GM19455 (cell line): ENCODE measurements around the gene DAB1.

Source experiments
- ATAC-seq: cut with Tn5 transposase; IDR thresholded peaks from one replicate; pipeline ENCODE4 v1.9.1; 2021; ENCODE audit not compliant: unreplicated experiment

DAB1 gene

DNA sequence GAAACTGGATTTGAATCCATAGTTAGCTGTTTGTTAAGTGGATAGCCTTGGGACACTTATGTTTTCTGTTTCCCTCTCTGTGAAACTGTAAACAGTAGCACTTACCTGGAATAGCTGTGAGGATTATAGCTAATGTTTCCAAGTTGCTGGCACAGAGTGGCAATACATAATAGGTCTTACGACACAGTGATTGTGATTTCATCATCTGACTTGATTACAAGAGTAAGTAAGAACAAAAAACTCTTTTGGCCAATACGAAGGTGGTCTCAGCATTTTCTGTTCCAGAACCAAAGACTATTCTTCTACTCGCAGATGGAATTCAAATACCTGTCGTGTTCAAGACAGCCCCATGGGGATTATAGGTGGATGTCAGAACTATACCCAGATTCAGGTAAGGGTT, 460.2 kb downstream of the DAB1 start:
- no peak for ATAC-seq

DNA sequence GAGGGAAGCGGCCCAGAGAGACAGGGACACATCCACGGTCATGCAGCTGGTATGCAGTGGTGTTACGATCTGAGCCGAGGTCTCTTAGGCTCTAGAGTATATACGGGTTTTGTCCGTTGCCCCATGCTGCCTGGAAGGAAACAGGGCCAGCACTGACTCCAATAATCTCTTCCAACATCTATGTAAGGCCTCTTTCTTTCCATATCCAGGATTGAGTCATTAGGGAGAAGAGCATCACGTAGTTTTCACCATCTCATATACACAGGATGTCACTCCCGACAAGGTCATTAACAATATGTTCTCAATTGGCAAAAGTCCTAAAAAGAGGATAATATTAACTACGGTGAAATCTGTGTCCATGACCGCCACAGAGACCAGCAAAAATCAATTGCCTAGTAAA, 462.4 kb downstream of the DAB1 start:
- no peak for ATAC-seq

DNA sequence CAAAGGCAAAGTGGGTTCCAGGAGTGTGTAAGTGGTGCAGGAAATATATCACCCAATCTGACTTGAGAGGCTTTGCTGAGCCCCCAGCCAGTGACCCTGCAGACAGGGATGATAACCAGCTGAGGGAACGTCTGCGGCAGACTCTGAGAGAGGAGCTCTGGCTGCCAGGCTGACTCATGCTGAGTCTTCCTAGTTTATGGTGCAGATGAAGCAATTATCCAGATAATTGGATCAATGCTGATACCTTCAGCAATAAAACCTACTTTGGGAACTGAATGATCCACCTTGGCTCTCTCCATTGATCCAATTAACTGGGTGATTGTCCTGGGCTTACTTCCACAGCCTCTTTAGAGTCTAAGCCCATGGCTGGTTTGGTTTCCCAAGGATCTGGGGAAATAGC, 465.3 kb downstream of the DAB1 start:
- ATAC-seq = no peak

DNA sequence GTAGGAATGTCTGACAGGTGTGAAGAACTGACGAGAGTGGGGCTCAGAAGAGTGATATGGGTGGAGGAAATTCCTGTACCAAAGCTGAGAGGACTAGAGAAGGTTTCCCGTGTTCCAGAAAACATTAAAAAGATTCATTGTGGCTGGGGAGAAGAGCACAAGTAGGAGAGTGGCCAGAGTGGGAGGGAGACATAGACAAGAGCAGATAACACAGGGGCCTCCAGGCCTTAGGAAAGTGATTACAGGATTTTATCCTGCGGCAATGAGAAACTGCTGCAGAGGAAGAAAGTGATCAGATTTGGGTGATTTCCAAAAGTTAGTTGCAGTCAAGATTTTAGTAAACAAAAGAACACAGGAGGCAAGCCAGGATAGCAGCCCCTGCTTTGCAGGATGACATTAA, 465.9 kb downstream of the DAB1 start:
- no peak for ATAC-seq

DNA sequence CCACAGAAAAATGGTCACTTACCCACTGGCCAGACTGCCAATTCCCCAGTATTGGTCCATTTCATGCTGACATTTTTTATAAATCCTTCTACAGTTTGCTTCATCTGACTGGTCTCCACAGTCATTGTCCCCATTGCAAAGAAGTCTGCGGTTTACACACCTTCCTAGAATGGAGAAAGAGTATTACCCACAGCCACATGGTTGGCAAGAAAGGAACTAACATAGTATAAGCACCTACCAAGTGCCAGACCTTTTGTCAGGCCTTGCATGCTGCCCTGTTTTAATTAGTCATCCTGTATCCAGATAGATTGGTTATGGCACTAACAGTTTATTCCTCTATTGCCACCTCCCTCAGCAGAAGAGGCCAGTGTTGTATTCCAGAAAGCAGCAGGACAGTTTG, 469.2 kb downstream of the DAB1 start:
- no peak for ATAC-seq

DNA sequence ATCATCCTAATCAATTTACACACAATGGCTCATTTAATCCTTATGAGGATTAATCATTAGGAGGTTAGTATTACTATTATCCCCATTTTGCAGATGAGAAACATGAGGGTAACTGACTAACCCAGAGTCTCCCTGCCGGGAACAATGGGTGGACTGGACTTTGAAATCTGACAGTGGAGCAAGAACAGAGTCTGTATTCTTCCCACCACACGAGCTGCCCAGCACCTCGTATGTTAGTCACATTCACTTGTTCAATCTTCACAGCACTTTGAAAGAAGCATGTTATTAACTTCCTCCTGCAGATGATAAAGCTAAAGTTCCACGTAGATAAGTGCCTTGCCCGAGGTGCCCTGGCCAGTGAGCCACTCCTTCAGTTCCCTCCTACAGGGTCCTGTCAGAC, 470.5 kb downstream of the DAB1 start:
- no peak for ATAC-seq

DNA sequence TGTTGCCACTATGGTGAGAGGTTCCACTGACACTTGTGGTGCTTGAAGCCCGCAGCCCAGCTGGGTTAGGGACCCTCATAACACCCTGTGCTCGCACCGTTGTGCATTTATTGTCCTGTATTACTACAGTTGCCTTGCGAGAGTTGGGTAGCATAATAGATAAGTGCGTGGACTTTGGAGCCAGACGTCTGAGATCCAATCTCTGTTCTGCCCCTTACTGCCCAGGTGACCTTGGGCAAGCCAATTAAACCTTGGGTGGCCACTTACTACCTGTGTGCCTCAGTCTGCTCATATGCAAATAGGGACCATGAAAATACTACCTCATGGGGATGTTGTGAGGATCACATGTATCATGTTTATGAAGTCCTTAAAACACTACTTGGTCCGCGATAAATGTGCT, 471.4 kb downstream of the DAB1 start:
- no peak for ATAC-seq

DNA sequence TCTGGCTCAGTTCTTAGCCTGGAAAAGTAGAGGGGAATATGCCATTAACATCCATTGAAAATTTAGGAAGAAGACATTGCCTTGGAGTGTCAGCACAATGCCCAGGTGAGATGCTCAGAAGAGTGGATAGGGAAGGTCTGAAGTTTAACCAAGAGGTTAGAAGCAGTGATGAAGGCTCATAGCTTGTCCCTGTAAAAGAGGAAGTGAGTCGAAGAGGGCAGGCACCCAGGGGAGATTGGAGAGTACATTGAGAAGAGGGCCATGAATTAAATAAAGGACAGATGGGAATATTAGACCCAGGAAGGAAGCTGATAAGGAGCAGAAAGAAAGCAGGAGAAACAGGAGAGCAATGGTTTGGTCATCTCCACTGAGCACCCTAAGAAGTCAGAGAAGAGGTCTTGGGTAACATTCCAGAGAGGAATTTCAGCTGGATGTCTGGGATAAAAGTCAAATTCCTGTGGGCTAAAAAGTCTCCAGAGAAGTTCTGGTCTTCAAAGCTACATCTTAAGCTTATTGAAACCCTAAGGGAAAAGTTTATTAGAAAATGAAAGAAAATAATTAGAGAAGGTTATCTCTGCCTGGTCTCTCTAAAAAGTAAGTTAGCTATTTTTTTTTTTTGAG, 475.3 kb downstream of the DAB1 start:
- ATAC-seq = no peak
